ENCODE measurements around the gene PLPPR1.

Gene PLPPR1

GRCh38 chr9:101128623-101129022, 100.1 kb downstream of the PLPPR1 start:
- no peak for DNase-seq

- DNase-seq, result peak; percentile 53
Measured at GRCh38 chr9:101130054-101130453, 101.5 kb downstream of the PLPPR1 start.

DNA sequence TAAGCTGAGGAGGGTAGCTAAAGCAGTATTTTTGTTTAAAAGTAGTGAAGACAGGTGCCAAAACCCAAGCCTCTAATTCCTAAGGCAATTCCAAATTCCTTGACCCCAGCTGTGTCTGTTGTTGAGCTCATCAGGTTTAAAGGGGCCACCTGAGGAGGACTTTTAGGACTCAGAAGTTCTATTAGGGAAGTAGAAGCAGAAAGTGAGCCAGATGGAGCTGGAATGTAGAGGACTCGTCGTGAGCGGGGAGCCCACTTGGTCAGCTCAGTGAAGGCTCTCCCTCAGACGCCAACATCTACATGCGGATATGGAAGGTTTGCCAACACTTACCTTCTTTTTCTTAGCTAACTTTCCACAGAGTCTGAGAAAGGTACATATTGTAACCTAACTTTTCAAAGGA, 102.8 kb downstream of the PLPPR1 start:
- no peak for DNase-seq

- DNase-seq, result no peak
Measured at GRCh38 chr9:101132801-101133200, 104.3 kb downstream of the PLPPR1 start.

GRCh38 chr9:101138509-101138908, 110.0 kb downstream of the PLPPR1 start:
- DNase-seq, result no peak

GRCh38 chr9:101139082-101139481, 110.6 kb downstream of the PLPPR1 start:
- no peak for DNase-seq

GRCh38 chr9:101140764-101141163, 112.2 kb downstream of the PLPPR1 start:
- no peak for DNase-seq

DNA sequence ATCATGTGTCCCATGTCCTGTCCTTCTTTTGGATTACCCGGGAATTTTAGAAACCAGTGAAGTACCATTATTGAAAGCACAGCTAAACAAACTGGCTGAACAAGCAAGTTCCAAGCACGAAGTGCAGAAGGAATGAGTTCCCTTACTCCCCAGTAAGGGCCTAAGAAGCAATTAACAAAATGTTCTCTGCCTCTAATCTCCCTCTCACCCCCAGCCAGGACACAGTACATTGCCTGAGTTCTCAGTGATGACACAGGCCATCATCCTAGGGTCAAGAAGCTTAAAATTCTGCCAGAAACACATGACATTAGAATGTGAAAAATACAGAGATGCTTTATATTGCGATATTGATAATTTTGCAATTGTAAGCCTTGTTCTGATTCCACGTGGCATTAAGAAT, 118.0 kb downstream of the PLPPR1 start:
- no peak for DNase-seq

DNA sequence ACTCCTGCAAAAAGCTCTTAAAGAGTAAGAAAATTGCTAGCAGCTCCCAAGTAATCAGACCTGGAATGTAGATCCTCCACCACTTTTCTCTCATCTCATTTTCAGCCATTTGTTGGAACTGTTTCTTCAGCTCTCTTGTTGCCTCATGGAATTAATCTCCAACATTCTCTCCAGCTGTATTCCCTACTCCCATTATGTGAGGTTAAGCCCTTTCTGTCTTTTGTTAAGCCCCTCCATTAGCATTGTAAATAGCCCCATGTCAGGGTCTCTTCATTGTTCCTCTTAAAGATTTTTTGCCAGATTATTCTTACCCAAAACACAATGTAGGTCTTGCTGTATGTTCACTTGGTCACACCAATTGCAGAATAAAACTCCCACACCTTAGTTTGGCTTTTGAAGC, 119.8 kb downstream of the PLPPR1 start:
- DNase-seq, result no peak

GRCh38 chr9:101158361-101158760, 129.8 kb downstream of the PLPPR1 start:
- no peak for DNase-seq

DNA sequence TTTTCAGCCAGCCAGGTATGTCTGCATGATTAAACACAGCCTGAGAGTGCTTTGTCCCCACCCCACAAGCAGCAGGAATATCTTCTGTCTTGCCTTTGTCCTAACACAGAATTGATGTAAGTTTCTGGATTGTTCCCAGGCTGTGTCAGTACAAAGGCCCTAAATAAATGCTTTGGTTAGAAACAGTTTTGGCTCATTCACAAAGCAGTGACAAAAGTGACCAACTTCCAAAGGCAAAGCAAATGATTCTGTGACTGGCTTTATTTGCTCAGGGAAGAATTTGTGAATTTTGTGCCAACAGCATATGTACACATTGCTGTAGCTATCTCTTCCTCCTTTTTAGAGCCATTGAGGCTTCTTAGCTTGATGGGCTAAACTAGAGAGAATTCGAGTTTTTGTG, 133.7 kb downstream of the PLPPR1 start:
- DNase-seq, result no peak

DNA sequence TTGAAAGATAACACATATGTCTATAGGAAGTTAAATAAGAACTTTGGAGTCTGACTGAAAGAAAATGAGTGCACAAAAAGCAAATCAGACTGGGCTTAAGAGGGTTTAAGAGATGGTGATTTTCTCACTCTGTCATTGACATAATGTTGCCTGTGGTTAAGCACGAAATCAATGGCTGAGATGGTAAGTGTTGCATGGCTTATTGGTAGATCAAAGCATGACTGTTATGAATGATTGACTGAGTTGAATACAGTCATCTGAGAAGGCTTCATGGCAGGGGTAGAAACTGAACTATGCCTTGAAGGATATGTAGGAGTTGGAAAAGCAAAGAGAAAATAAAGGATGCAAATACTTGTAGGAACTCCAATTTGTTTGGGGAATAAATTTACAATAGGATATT, 136.6 kb downstream of the PLPPR1 start:
- no peak for DNase-seq

GRCh38 chr9:101167490-101168134, 139.1 kb downstream of the PLPPR1 start:
- peak; percentile 29 for DNase-seq

DNA sequence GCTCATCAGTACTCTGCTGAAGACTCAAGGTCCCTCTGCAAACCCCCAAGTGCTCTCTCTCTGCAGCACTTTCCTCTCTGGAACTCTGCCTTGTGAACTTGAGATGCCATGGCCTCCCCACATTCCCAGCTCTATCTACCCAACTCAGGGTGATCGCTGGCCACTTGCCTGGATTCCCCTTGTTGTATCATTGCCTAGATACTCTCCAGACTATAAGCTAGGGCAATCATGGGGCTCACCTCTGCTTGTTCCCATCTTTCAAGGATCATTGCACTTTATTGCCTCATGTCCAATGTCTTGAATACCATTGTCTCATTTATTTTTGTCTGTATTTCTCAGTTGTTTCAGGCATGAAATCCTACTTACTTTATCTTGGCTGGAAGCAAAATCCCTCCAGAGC, 144.1 kb downstream of the PLPPR1 start:
- no peak for DNase-seq

- DNase-seq, result no peak
Measured at GRCh38 chr9:101173907-101174306, 145.4 kb downstream of the PLPPR1 start.

- no peak for DNase-seq
Measured at GRCh38 chr9:101176384-101176783, 147.9 kb downstream of the PLPPR1 start.

- no peak for DNase-seq
Measured at GRCh38 chr9:101184813-101185278, 156.3 kb downstream of the PLPPR1 start.

- no peak for DNase-seq
Measured at GRCh38 chr9:101191723-101192122, 163.2 kb downstream of the PLPPR1 start.

DNA sequence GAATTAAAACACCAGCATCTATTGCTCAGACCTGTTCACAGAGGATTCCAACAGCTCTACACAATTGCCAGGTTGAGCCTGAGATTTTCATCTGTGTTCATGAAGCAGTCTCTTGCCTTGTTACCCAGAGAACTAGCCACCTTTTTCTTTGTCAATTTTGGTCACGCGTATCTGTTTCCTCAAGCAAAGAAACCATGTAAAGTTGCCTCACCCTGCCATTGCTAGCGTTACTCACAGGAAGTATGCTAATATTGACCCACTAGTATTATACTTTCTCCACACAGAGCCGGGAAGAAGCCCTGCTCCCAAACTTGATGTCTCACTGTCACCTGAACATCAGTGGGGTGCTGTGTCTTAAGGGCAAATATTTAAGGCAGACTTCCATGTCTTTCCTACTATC, 168.5 kb downstream of the PLPPR1 start:
- no peak for DNase-seq

DNA sequence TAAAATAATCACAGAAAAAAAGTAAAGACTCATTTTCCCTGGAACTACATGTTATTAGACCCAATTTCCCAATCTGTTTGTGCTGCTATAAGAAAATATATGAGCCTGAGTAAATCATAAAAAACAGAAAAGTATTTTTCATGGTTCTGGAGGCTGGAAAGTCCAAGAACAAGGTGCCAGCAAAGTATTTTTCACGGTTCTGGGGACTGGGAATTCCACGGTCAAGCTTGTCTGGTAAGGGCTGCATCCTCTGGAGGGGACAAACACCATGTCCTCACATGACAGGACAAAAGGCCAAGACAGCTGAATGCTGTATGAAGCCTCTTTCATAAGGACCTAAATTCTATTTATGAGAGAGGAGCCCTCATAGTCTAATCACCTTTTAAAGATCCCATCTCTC, 172.3 kb downstream of the PLPPR1 start:
- no peak for DNase-seq

- no peak for DNase-seq
Measured at GRCh38 chr9:101201630-101202029, 173.1 kb downstream of the PLPPR1 start.

GRCh38 chr9:101209670-101210069, 181.1 kb downstream of the PLPPR1 start:
- no peak for DNase-seq

GRCh38 chr9:101212661-101213060, 184.1 kb downstream of the PLPPR1 start:
- DNase-seq, result no peak

- no peak for DNase-seq
Measured at GRCh38 chr9:101219030-101219429, 190.5 kb downstream of the PLPPR1 start.

- no peak for DNase-seq
Measured at GRCh38 chr9:101220341-101220740, 191.8 kb downstream of the PLPPR1 start.
